Putamen (tissue), 1 donor: ENCODE results near the gene ZNF277.
"Not testable (repeated sequence)": the region's sequence is repeated elsewhere in the genome, so short reads cannot be mapped to it uniquely, and the experiment has no call there.

ENCODE experiments used
- DNase-seq: peaks from one replicate; pipeline ENCODE4 v3.0.0-alpha.2; 2016; ENCODE audit warnings: low spot score

Gene ZNF277

GRCh38 chr7:112211348-112211907 lies 4.9 kb downstream of the ZNF277 start:
- no peak for DNase-seq

GRCh38 chr7:112212571-112212970 lies 6.1 kb downstream of the ZNF277 start:
- DNase-seq, result no peak

DNA sequence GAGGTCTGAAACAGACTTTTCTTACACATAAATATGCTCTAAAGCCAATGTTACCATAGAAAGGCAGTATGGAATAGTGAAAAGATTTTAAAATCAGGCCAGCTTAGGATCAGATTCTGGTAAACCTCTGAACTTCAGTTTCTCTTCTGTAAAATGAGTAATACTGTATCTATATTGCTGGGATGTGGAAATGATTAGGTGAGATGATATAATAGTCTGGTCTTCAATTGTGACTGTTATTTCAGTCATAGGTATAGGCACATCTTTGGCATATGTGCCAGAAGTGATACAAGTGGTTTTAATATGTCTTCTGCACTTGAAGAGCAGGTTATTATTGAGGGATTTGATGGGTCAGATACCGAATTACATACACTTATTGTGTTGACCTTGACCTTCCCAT lies 7.2 kb downstream of the ZNF277 start:
- no peak for DNase-seq

GRCh38 chr7:112214268-112214667 lies 7.8 kb downstream of the ZNF277 start:
- DNase-seq, result no peak

- no peak for DNase-seq
Observed at GRCh38 chr7:112214883-112215282, 8.4 kb downstream of the ZNF277 start.

DNA sequence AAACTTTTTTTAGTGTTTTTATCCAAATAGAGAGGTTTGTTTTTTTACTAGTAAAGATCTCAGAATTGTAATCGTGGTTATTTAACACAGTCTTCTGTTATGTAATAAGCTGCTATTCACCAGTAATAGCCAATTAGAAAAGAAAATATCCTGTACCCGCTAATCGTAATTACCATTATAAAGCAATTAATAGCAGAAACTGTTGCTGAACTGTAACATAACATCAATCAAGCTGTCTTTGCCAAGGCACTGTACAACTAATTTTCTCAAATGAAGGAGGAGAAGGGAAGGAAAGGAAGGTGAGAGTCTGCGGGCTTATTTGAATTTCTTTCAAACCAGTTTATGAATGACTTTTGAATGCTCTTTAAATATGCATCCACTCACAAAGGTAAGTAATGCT lies 9.3 kb downstream of the ZNF277 start:
- DNase-seq, result no peak

DNA sequence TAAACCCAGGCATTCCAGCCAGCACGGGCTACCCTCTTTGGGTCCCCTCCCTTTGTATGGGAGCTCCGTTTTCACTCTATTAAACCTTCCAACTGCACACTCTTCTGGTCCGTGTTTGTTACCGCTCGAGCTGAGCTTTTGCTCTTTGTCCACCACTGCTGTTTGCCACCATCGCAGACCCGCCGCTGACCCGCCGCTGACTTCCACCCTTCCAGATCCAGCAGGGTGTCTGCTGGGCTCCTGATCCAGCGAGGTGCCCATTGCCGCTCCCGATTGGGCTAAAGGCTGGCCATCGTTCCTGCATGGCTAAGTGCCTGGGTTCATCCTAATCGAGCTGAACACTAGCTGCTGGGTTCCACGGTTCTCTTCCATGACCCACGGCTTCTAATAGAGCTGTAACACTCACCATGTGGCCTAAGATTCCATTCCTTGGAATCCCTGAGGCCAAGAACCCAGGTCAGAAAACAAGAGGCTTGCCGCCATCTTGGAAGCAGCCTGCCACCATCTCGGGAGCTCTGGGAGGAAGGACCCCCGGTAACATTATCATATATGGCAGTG lies 14.5 kb downstream of the ZNF277 start:
- no peak for DNase-seq

- no peak for DNase-seq
Observed at GRCh38 chr7:112223310-112223709, 16.8 kb downstream of the ZNF277 start.

DNA sequence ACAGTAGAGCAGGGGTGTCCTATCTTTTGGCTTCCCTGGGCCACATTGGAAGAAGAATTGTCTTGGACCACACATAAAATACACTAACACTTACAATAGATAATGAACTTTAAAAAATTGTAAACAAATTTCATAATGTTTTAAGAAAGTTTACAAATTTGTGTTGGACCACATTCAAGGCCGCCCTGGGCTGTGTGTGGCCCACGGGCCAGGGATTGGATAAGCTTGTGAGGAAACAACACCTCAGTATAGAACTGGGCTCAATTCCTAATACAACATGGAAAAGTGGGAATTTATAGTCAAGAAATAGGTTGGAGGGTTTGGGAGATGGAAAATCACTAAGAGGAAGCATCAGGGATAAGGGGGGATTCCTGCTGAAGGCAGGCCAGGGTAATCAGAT lies 17.7 kb downstream of the ZNF277 start:
- no peak for DNase-seq

- no peak for DNase-seq
Observed at GRCh38 chr7:112225006-112225405, 18.5 kb downstream of the ZNF277 start.

- DNase-seq, result no peak
Observed at GRCh38 chr7:112226701-112227276, 20.3 kb downstream of the ZNF277 start.

GRCh38 chr7:112228632-112229031 lies 22.1 kb downstream of the ZNF277 start:
- DNase-seq, result no peak

GRCh38 chr7:112232212-112232978 lies 25.9 kb downstream of the ZNF277 start:
- no peak for DNase-seq

- DNase-seq, result no peak
Observed at GRCh38 chr7:112233048-112233697, 26.7 kb downstream of the ZNF277 start.

GRCh38 chr7:112234147-112234546 lies 27.7 kb downstream of the ZNF277 start:
- DNase-seq, result no peak

DNA sequence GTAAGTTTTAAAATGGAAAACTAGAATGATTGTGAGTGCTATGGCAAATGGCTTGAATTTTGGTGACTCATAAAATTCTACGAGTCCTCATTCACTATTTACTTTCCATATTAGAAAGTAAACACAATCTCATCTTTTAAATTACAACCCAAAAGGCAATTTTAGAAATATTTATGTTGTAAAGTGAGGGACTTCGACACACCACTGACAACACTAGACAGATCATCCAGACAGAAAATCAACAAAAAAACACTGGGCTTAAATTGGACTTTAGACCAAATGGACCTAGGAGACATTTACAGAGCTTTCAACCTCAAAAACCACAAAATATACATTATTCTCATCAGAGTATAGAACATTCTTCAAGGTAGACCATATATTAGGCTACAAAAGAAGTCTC lies 30.1 kb downstream of the ZNF277 start:
- no peak for DNase-seq

DNA sequence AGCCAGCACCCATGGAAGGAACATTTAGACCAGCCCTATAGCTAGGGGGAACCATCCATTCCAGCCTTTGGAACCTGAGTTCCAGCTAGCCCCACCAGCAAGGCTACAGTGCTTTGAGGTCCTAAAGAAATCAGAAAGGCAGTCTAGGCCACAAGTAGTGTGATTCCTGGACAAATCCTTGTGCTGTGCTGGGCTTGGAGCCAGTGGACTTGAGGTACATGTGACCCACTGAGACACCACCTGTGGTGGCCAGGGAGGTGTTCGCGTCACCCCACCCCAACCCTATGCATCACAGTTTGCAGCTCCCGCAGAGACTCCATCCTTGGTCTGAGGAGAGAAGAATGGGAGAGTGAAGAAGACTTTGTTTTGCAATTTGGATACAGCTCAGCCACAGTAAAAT lies 31.8 kb downstream of the ZNF277 start:
- no peak for DNase-seq

DNA sequence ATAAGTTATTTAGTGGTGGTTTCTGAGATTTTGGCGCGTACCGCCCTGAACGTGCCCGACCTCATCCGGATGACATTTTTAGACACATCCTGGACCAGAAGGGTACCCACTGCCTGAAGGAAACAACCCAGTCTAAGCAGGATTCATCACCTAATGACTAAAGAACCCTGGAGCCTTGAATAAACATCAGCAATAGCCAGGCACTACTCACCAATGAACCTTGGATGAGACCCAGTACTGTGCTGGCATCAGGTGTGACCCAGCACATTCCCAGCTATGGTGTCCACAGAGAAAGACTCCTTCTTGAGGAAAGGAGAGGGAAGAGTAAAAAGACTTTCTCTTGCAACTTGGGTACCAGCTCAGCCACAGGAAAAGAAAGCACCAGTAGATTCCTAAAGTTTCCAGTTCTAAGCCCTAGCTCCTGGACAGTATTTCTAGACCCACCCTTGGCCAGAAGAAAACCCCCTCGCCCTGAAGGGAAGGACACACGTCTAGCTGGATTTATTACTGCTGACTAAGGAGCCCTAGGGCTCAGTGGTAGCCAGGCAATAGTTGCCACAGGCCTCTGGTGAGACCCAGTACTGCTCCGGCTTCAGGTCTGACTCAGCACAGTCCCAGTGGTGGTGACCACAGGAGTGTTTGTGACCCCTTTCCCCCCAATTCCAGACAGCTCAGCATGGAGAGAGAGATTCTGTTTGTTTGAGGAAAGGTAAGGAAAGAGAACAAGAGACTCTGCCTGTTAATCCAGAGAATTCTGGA lies 32.5 kb downstream of the ZNF277 start:
- DNase-seq, result no peak

DNA sequence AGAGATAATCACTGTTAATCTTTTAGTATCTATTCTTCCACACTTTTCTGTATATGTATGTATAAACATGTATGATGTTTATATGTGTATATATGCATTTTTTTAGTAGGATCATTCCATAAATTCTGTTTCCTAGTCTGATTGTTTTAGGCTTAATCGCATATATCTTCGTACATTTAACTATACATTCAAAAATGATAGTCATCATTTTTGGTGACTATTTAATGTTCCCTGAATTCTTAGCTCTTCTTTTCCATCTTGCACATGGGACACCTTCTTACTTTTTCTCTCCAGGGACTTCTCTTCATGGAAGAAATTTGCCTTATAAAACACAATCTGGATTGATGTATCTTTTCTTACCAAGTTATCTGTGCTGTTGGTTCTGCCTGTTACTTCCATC lies 42.1 kb downstream of the ZNF277 start:
- DNase-seq, result no peak

- not testable (repeated sequence) for DNase-seq
Observed at GRCh38 chr7:112249967-112250366, 43.5 kb downstream of the ZNF277 start.

- DNase-seq, result peak; percentile 63
Observed at GRCh38 chr7:112252141-112252540, 45.6 kb downstream of the ZNF277 start.

GRCh38 chr7:112252691-112253090 lies 46.2 kb downstream of the ZNF277 start:
- DNase-seq, result no peak
